Measurements from ENCODE around the gene PRKAG2. TPM values are rescaled to one million over a fixed set of nuclear protein-coding genes. Genes with fewer than 3 reads are reported as not detected.

The PRKAG2 gene
- total and polyA plus RNA-seq, 2 experiments from 2014 or later: 9.1 to 14.9 TPM

GRCh38 chr7:151615058-151615457 is 261.9 kb downstream of the PRKAG2 start:
- H3K27me3 ChIP-seq (ENCODE audit: insufficient read depth): no peaks in the 10 kb centered on the region
- Mint-ChIP-seq H3K36me3 (ENCODE audit: low read depth) (no peaks in the 10 kb centered on the region), H3K27ac (no peak overlapping the region), H3K4me1 (no peaks in the 10 kb centered on the region; the same call in 2 of the 3 replicates), H3K4me3 (no peak overlapping the region), H3K9me3 (no peaks in the 10 kb centered on the region; the same call in 2 of the 3 replicates), H3K27me3 (ENCODE audit: insufficient read depth, low read depth, poor library complexity) (peaks cover 1% of the 10 kb centered on the region)
- no peak for TF ChIP-seq ZNF462 (CRISPR knock-in tag; IDR thresholded peaks at IDR 0.05)
- no peak for TF ChIP-seq EZH2 (IDR thresholded peaks at IDR 0.05; ENCODE audit: low read depth, unreplicated experiment)
- TF ChIP-seq ZNF331 (CRISPR knock-in tag; IDR thresholded peaks at IDR 0.05; ENCODE audit: low read depth): no peak
- TF ChIP-seq STAT1 (IDR thresholded peaks at IDR 0.05; ENCODE audit: unreplicated experiment): no peak
- TF ChIP-seq CREB1 (CRISPR knock-in tag; IDR thresholded peaks at IDR 0.05; ENCODE audit: low read depth): no peak
- no peak for TF ChIP-seq JUNB (IDR thresholded peaks at IDR 0.05; ENCODE audit: unreplicated experiment)
- TF ChIP-seq, protein P1, sequence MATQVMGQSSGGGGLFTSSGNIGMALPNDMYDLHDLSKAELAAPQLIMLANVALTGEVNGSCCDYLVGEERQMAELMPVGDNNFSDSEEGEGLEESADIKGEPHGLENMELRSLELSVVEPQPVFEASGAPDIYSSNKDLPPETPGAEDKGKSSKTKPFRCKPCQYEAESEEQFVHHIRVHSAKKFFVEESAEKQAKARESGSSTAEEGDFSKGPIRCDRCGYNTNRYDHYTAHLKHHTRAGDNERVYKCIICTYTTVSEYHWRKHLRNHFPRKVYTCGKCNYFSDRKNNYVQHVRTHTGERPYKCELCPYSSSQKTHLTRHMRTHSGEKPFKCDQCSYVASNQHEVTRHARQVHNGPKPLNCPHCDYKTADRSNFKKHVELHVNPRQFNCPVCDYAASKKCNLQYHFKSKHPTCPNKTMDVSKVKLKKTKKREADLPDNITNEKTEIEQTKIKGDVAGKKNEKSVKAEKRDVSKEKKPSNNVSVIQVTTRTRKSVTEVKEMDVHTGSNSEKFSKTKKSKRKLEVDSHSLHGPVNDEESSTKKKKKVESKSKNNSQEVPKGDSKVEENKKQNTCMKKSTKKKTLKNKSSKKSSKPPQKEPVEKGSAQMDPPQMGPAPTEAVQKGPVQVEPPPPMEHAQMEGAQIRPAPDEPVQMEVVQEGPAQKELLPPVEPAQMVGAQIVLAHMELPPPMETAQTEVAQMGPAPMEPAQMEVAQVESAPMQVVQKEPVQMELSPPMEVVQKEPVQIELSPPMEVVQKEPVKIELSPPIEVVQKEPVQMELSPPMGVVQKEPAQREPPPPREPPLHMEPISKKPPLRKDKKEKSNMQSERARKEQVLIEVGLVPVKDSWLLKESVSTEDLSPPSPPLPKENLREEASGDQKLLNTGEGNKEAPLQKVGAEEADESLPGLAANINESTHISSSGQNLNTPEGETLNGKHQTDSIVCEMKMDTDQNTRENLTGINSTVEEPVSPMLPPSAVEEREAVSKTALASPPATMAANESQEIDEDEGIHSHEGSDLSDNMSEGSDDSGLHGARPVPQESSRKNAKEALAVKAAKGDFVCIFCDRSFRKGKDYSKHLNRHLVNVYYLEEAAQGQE (IDR thresholded peaks at IDR 0.05; ENCODE audit: unreplicated experiment): no peak
- TF ChIP-seq ZNF114 (CRISPR knock-in tag; IDR thresholded peaks at IDR 0.05): no peak
- TF ChIP-seq, protein P2, sequence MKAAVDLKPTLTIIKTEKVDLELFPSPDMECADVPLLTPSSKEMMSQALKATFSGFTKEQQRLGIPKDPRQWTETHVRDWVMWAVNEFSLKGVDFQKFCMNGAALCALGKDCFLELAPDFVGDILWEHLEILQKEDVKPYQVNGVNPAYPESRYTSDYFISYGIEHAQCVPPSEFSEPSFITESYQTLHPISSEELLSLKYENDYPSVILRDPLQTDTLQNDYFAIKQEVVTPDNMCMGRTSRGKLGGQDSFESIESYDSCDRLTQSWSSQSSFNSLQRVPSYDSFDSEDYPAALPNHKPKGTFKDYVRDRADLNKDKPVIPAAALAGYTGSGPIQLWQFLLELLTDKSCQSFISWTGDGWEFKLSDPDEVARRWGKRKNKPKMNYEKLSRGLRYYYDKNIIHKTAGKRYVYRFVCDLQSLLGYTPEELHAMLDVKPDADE (IDR thresholded peaks at IDR 0.05): no peak
- TF ChIP-seq NANOG (IDR thresholded peaks at IDR 0.05; ENCODE audit: borderline replicate concordance): no peak
- no peak for TF ChIP-seq EZH2phosphoT487 (IDR thresholded peaks at IDR 0.05; ENCODE audit: unreplicated experiment)
- TF ChIP-seq POLR2AphosphoS5 (IDR thresholded peaks at IDR 0.05; ENCODE audit: low read depth): no peak
- H3K9me2 ChIP-seq (ENCODE audit: insufficient read depth): no peaks in the 10 kb centered on the region
- no peaks in the 10 kb centered on the region for H4K20me1 ChIP-seq (replicated peaks; ENCODE audit: insufficient read depth)
- no peak overlapping the region for H2AFZ ChIP-seq
- H3K4me1 ChIP-seq (ENCODE audit: insufficient read depth): no peaks in the 10 kb centered on the region
- no peak overlapping the region for H3K4me3 ChIP-seq
- H3K36me3 ChIP-seq (ENCODE audit: insufficient read depth): no peaks in the 10 kb centered on the region
- no peaks in the 10 kb centered on the region for H3F3A ChIP-seq (replicated peaks; ENCODE audit: low read depth)
- no peaks in the 10 kb centered on the region for H3K79me2 ChIP-seq (replicated peaks; ENCODE audit: insufficient read depth)
- DNase-seq (ENCODE audit: low spot score): no peak
- no peak overlapping the region for H3K4me2 ChIP-seq
- ATAC-seq: no peak
- no peak overlapping the region for H3K27ac ChIP-seq (ENCODE audit: low read depth)
